HepG2 (cell line): ENCODE measurements around the gene MEF2B.

Source experiments
- GABPA ChIP-seq, 2 experiments: IDR thresholded peaks; 2 replicates each; pipeline ENCODE4 v1.6.1; 2011 to 2016; ENCODE audit warnings: low read depth in 2 of 2, low read length in 1 of 2, missing biosample characterization in 1 of 2, missing genetic modification characterization in 1 of 2
- HDAC1 ChIP-seq: sonication (generic); formaldehyde crosslinking; IDR thresholded peaks from 2 replicates; pipeline ENCODE4 v1.5.1; 2020; ENCODE audit warnings: mild to moderate bottlenecking, missing genetic modification reagents
- RELA ChIP-seq: sonication (generic); formaldehyde crosslinking; IDR thresholded peaks from 2 replicates; pipeline ENCODE4 v1.4.0; 2020; ENCODE audit warnings: missing genetic modification reagents
- SPEN ChIP-seq: sonication (generic); formaldehyde crosslinking; IDR thresholded peaks from 2 replicates; pipeline ENCODE4 v1.5.1; 2020; ENCODE audit warnings: low read depth, mild to moderate bottlenecking, missing genetic modification reagents
- ZBTB1 ChIP-seq: sonication (generic); formaldehyde crosslinking; IDR thresholded peaks from 2 replicates; pipeline ENCODE4 v1.4.0; 2020; ENCODE audit warnings: missing genetic modification reagents, borderline replicate concordance
- ZNF10 ChIP-seq: sonication (generic); formaldehyde crosslinking; IDR thresholded peaks from 2 replicates; pipeline ENCODE4 v1.4.0; 2020; ENCODE audit warnings: mild to moderate bottlenecking, low read depth, missing genetic modification reagents, borderline replicate concordance
- ZNF543 ChIP-seq: sonication (generic); formaldehyde crosslinking; IDR thresholded peaks from 2 replicates; pipeline ENCODE4 v1.4.0; 2020; ENCODE audit warnings: mild to moderate bottlenecking, missing genetic modification reagents
- TF ChIP-seq, protein P1 (sequence below): sonication (generic); formaldehyde crosslinking; IDR thresholded peaks from 2 replicates; pipeline ENCODE4 v1.9.0; 2021; ENCODE audit warnings: missing genetic modification reagents, mild to moderate bottlenecking, borderline replicate concordance

DNA sequence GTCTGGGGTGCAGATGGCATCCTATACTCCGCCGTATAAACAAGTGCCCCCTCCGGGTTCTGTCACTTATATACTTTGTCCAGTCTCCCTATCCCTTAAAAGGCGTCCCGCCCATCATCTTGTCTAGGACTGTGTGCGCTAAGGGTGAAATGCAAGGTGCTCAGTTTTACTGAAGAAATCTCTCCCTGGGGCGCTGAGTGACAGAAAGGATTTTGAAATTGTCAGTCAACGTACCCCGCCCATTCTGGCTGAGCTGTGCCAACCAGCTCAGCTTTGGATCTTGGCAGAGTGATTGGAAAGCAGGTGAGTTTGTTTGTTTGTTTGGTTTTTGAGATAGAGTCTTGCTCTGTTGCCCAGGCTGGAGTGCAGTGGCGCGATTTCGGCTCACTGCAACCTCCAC lies 27.7 kb downstream of the MEF2B start:
- TF ChIP-seq SPEN (CRISPR knock-in tag) (no peak), ZNF543 (CRISPR knock-in tag) (no peak), RELA (CRISPR knock-in tag) (no peak), ZBTB1 (CRISPR knock-in tag) (no peak), HDAC1 (CRISPR knock-in tag) (no peak), ZNF10 (CRISPR knock-in tag) (no peak), GABPA (IDR thresholded peaks at IDR 0.05; ENCODE audit: low read depth, low read length) (no peak), GABPA (CRISPR knock-in tag; IDR thresholded peaks at IDR 0.05; ENCODE audit: low read depth) (no peak)
- TF ChIP-seq, protein P1, sequence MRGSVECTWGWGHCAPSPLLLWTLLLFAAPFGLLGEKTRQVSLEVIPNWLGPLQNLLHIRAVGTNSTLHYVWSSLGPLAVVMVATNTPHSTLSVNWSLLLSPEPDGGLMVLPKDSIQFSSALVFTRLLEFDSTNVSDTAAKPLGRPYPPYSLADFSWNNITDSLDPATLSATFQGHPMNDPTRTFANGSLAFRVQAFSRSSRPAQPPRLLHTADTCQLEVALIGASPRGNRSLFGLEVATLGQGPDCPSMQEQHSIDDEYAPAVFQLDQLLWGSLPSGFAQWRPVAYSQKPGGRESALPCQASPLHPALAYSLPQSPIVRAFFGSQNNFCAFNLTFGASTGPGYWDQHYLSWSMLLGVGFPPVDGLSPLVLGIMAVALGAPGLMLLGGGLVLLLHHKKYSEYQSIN (CRISPR knock-in tag) = no peak
